HepG2 (cell line): ENCODE measurements around the gene SOSTDC1. TPM values are rescaled to one million over a fixed set of nuclear protein-coding genes. Genes with fewer than 3 reads are reported as not detected.
A peak's percentile ranks its signal among the peaks of the same experiment; 100 is the strongest.

ENCODE experiments used
- ARNT ChIP-seq: fragments of 450-650 bp; IDR thresholded peaks from 2 replicates; pipeline ENCODE4 v1.6.1; 2017
- ATAD3A ChIP-seq: sonication (generic); formaldehyde crosslinking; IDR thresholded peaks from 2 replicates; pipeline ENCODE4 v1.4.0; 2020; ENCODE audit warnings: missing genetic modification reagents
- FLYWCH1 ChIP-seq: sonication (generic); formaldehyde crosslinking; IDR thresholded peaks from 2 replicates; pipeline ENCODE4 v1.8.1; 2023; ENCODE audit warnings: mild to moderate bottlenecking, missing genetic modification reagents
- GATAD2A ChIP-seq: IDR thresholded peaks from 2 replicates; pipeline ENCODE4 v1.6.1; 2016
- KAT7 ChIP-seq: IDR thresholded peaks from 2 replicates; pipeline ENCODE4 v1.6.1; 2018; ENCODE audit warnings: borderline replicate concordance, missing compliant biosample characterization
- NKX3-1 ChIP-seq: sonication (generic); formaldehyde crosslinking; IDR thresholded peaks from 2 replicates; pipeline ENCODE4 v1.5.0; 2020; ENCODE audit warnings: missing genetic modification reagents
- NR2C2 ChIP-seq: sonication (generic); formaldehyde crosslinking; IDR thresholded peaks from 2 replicates; pipeline ENCODE4 v1.4.0; 2020; ENCODE audit warnings: missing genetic modification reagents, mild to moderate bottlenecking, moderate library complexity, borderline replicate concordance
- RBM39 ChIP-seq: fragments of 200-400 bp; formaldehyde crosslinking; IDR thresholded peaks from one replicate; pipeline ENCODE4 v1.6.1; 2018; ENCODE audit warnings: antibody characterized with exemption, mild to moderate bottlenecking, low read depth, low read length; ENCODE audit not compliant: poor library complexity, severe bottlenecking
- SMAD3 ChIP-seq: sonication (generic); formaldehyde crosslinking; IDR thresholded peaks from 2 replicates; pipeline ENCODE4 v1.4.0; 2020; ENCODE audit warnings: missing genetic modification reagents
- TSC22D2 ChIP-seq: sonication (generic); formaldehyde crosslinking; IDR thresholded peaks from 2 replicates; pipeline ENCODE4 v1.5.1; 2020; ENCODE audit warnings: missing genetic modification reagents, mild to moderate bottlenecking, borderline replicate concordance
- ZNF12 ChIP-seq: sonication (generic); formaldehyde crosslinking; IDR thresholded peaks from 2 replicates; pipeline ENCODE4 v1.5.0; 2020; ENCODE audit warnings: missing genetic modification reagents
- ZNF121 ChIP-seq: sonication (generic); formaldehyde crosslinking; IDR thresholded peaks from 2 replicates; pipeline ENCODE4 v1.5.0; 2020; ENCODE audit warnings: mild to moderate bottlenecking, missing genetic modification reagents
- ZNF142 ChIP-seq: sonication (generic); formaldehyde crosslinking; IDR thresholded peaks from 2 replicates; pipeline ENCODE4 v1.4.0; 2020; ENCODE audit warnings: missing genetic modification reagents
- ZNF264 ChIP-seq: sonication (generic); formaldehyde crosslinking; IDR thresholded peaks from 2 replicates; pipeline ENCODE4 v1.4.0; 2020; ENCODE audit warnings: missing genetic modification reagents
- ZNF30 ChIP-seq: sonication (generic); formaldehyde crosslinking; IDR thresholded peaks from 2 replicates; pipeline ENCODE4 v1.5.0; 2020; ENCODE audit warnings: mild to moderate bottlenecking, missing genetic modification reagents
- ZNF331 ChIP-seq: sonication (generic); formaldehyde crosslinking; IDR thresholded peaks from 2 replicates; pipeline ENCODE4 v1.4.0; 2020; ENCODE audit warnings: missing genetic modification reagents
- ZNF543 ChIP-seq: sonication (generic); formaldehyde crosslinking; IDR thresholded peaks from 2 replicates; pipeline ENCODE4 v1.4.0; 2020; ENCODE audit warnings: mild to moderate bottlenecking, missing genetic modification reagents
- ZNF7 ChIP-seq: IDR thresholded peaks from 2 replicates; pipeline ENCODE4 v1.6.1; 2016; ENCODE audit warnings: missing biosample characterization, missing genetic modification reagents
- polyA plus RNA-seq, 8 experiments: library from polyadenylated mRNA; depleted of rRNA in 3 of 8; stranded (reverse) in 7 of 8; unstranded in 1 of 8; fragments of >200 nt; fragmentation: Illumina TruSeq in 4 of 8; extraction: Trizol in 4 of 8; gene quantifications; 2 replicates each; pipeline versions ENCODE4 v1.2.1 to v1.2.3, GENCODE V29; 2011 to 2016; ENCODE audit warnings: low read depth in 4 of 8, missing spikeins in 1 of 8, mixed read lengths in 1 of 8; ENCODE audit not compliant: insufficient read depth in 1 of 8
- total RNA-seq, 5 experiments: library from RNA; depleted of rRNA; stranded (reverse); fragments of >200 nt; fragmentation: Illumina TruSeq; extraction: Trizol; gene quantifications; 2 replicates each; pipeline ENCODE4 v1.2.3, GENCODE V29; 2016; ENCODE audit warnings: low read depth in 1 of 5
- TF ChIP-seq, protein P1 (sequence below): sonication (generic); formaldehyde crosslinking; IDR thresholded peaks from 2 replicates; pipeline ENCODE4 v1.5.0; 2020; ENCODE audit warnings: missing genetic modification reagents
- TF ChIP-seq, protein P2 (sequence below): sonication (generic); formaldehyde crosslinking; IDR thresholded peaks from 2 replicates; pipeline ENCODE4 v1.5.1; 2020; ENCODE audit warnings: mild to moderate bottlenecking, missing genetic modification reagents, moderate library complexity

SOSTDC1 gene
- total and polyA plus RNA-seq, 2 of the 13 experiments (the other 11 are each of a cell fraction or from before 2014, with no cell fraction given) = not detected

DNA sequence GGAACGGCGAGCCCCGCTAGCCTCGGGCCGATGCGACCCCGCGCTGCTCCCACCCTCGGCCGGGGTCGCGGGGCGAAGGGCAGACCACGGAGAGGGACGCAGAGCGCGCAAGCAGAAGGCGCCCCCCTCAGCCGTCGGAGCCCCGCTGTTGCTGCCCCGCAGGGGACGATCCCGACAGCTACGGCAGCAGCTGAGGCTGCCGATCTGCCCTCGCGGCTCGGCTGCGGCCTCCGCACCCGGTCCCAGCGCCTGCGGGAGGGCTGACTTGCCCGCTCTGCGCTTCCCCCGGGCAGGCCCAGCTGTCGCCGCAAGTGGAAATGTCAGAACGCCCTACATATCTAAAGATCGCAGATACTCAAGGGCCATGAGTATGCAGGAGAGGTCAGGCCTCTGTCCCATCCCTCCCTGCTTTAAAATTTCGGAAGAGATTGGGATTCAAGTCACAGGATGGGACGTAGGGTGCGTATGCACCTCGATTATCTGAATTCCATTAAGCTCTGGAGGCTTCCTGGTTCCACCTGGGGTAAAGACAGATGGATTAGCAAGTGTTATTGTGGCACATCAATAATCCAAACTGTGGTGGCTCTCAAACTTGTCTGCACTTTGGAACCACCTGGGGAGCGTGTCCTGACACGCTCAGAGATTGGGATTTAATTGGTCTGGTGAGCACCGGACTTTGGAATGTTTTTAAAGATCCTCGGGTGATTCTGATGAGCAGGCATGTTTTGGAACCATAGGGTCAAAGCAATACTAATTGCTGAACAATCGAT lies 44.0 kb downstream of the SOSTDC1 start, which contains the start of gene CRPPA (continued):
- TF ChIP-seq ZNF30 (CRISPR knock-in tag) (no peak), ZNF7 (CRISPR knock-in tag) (no peak), NR2C2 (CRISPR knock-in tag) (0 out of 2 replicates have a peak, but pooled peaks have one; percentile 1), ZNF121 (CRISPR knock-in tag) (no peak; the same call in 1 of the 2 replicates), GATAD2A (CRISPR knock-in tag) (no peak), KAT7 (CRISPR knock-in tag) (0 out of 2 replicates have a peak, but pooled peaks have one; percentile 31), ZNF543 (CRISPR knock-in tag) (no peak), TSC22D2 (CRISPR knock-in tag) (no peak), ZNF331 (CRISPR knock-in tag) (0 out of 2 replicates have a peak, but pooled peaks have one; percentile 9), ZNF264 (CRISPR knock-in tag) (no peak), RBM39 (no peak), ZNF12 (CRISPR knock-in tag) (no peak), ZNF142 (CRISPR knock-in tag) (peak; percentile 64; the same call in 1 of the 2 replicates), SMAD3 (CRISPR knock-in tag) (no peak), NKX3-1 (CRISPR knock-in tag) (0 out of 2 replicates have a peak, but pooled peaks have one; percentile 55), FLYWCH1 (no peak), ATAD3A (no peak), ARNT (no peak)
- TF ChIP-seq, protein P1, sequence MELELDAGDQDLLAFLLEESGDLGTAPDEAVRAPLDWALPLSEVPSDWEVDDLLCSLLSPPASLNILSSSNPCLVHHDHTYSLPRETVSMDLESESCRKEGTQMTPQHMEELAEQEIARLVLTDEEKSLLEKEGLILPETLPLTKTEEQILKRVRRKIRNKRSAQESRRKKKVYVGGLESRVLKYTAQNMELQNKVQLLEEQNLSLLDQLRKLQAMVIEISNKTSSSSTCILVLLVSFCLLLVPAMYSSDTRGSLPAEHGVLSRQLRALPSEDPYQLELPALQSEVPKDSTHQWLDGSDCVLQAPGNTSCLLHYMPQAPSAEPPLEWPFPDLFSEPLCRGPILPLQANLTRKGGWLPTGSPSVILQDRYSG (CRISPR knock-in tag) = 0 out of 2 replicates have a peak, but pooled peaks have one; percentile 56
- TF ChIP-seq, protein P2, sequence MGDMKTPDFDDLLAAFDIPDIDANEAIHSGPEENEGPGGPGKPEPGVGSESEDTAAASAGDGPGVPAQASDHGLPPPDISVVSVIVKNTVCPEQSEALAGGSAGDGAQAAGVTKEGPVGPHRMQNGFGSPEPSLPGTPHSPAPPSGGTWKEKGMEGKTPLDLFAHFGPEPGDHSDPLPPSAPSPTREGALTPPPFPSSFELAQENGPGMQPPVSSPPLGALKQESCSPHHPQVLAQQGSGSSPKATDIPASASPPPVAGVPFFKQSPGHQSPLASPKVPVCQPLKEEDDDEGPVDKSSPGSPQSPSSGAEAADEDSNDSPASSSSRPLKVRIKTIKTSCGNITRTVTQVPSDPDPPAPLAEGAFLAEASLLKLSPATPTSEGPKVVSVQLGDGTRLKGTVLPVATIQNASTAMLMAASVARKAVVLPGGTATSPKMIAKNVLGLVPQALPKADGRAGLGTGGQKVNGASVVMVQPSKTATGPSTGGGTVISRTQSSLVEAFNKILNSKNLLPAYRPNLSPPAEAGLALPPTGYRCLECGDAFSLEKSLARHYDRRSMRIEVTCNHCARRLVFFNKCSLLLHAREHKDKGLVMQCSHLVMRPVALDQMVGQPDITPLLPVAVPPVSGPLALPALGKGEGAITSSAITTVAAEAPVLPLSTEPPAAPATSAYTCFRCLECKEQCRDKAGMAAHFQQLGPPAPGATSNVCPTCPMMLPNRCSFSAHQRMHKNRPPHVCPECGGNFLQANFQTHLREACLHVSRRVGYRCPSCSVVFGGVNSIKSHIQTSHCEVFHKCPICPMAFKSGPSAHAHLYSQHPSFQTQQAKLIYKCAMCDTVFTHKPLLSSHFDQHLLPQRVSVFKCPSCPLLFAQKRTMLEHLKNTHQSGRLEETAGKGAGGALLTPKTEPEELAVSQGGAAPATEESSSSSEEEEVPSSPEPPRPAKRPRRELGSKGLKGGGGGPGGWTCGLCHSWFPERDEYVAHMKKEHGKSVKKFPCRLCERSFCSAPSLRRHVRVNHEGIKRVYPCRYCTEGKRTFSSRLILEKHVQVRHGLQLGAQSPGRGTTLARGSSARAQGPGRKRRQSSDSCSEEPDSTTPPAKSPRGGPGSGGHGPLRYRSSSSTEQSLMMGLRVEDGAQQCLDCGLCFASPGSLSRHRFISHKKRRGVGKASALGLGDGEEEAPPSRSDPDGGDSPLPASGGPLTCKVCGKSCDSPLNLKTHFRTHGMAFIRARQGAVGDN = peak; percentile 57
